GM19035 (cell line): Measurements from ENCODE around the gene NHLRC4.
A peak's percentile ranks its signal among the peaks of the same experiment; 100 is the strongest.

Experiments used
- ATAC-seq: cut with Tn5 transposase; IDR thresholded peaks from one replicate; pipeline ENCODE4 v1.9.1; 2021; ENCODE audit not compliant: unreplicated experiment

The NHLRC4 gene

DNA sequence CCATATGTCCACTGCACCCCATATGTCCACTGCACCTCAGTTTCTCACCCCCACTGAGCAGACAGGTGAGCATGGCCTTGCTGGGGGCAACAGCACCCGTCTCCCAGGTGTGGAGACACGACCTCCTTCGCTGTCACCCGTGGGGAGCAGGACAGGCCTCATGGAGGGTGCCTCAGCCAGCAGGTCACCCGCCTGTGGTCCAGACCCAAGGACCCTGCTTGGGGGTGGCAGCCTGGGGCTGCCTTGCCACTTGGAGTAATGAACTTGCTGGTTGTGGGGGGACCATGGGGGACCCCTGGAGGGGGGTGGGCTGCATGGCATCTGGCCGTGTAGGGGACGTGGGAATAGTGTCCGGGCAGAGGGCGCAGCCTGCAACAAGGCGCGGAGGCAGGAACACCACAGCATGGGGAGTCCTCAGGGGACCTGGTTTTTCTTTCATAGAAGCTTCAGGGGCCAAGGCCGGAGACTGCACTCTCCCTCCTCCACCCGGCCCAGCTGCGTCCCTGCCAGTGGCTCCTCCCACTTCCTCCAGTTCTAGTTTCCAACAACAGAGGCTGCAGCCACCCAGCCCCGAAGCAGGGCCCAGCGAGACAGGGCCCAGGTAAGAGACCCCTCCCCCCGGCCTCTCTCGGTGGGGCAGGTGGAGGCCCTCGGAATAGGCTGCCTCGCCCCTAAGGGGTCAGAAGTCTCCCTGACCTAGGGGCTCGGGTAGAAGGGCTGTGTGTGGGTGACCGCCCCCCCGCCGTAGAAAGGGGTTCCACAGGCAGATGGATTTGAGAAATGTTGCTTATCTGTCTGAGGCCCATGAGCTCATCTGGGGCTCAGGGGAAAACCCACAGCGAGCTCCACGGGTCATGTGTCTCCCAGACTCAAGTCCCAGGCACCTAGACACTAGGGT is at the start of gene NHLRC4:
TSS of gene NHLRC4 (plus strand) at position 531 of the 898 bp plus-strand sequence. CDS start 1,043 bp downstream, outside the sequence.
- no peak for ATAC-seq

DNA sequence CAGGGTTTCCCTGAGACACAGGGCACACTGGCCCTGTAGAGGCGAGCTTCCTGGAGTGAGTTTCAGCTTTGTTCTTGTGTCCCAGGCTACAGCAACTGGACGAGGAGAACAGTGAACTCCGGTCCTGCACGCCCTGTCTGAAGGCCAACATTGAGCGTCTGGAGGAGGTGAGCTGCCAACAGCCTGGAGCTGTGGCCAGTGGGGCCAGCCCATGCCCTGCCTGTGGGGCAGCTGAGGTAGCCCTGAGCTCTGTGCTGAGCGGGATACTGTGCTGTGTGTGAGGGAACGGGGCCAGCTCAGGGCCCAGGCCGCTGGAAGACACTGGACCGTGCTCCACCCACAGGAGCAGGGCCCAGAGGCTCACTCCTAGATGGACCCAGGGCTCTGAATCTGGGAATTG is 47.9 kb upstream of the NHLRC4 start:
- ATAC-seq = no peak

DNA sequence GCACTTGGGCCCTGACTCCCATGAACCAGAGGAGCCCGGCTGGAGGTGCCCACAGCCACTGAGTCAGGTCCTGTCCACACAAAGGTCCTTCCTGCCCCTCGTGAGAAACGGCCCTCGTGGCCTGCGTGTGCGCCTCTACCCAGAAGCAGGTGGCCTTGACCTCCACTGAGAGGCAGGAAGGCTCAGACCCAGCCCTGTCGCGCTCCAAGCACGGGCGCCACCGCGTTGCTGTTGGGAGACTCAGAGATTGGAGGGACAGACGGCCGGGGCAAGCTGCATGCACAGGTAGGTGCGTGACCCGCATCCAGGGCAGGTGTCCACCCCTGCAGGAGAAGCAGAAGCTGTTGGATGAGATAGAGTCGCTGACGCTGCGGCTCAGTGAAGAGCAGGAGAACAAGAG is 47.4 kb upstream of the NHLRC4 start:
- ATAC-seq = no peak

- ATAC-seq = no peak
Observed at GRCh38 chr16:519841-520687, 46.7 kb upstream of the NHLRC4 start.

DNA sequence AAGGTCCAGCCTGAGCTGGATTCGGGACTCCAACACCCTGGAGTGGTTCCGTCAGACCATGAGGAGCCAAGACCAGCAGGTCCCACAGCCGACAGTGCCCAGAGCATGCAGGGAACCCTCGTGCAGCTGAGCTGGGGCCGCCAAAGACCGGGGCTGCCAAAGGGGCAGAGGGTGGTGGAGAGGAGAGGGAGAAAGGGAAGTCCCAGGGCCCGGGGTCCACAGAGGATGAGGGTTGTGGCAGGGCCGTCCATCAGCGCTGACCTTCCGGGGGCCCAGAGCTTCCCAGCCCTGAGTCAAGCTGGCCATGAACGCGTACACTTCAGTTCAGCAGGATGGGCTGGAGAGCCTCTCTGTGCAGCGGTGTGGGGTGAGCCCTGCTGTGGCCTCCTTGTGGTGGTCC is 46.0 kb upstream of the NHLRC4 start:
- ATAC-seq = no peak

DNA sequence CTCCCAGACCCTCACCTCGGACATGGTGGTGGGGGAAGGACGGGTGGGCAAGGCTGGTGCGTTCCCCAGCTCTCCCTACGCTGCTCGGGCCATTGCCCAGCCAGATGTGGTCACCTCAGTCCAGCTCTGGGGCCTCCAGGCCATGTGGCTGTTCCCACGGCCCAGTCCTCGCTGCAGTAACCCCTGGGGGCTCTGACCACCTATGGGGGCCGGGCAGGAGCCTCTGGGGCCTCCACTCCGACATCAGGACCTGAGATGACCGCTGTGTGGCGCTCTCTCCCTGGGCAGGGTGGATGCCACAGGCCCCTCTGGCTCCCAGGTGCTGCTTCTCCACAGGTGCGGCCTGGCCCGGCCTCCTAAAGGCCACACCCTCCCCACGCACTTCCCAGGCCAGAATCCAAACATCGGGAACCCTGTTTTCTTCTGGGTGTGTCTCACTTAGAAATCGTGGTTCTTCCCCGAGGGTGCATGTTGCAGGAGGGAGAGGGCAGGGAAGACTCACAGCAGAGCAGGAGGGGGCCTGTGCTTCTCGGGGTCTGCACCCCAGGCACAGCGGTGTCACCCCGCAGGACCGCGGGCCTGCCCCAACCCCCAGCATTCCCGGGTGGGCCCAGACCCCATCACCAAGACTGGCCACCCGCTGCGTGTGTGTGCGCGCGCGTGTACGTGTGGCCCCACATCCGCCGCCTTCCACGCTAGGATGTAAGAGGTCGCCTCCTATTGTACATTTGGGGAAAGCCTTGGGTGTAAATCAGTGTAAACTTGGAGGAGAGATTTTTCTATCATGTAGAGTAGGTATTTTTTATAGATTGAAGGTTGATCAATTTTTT is 45.2 kb upstream of the NHLRC4 start:
- no peak for ATAC-seq

GRCh38 chr16:522320-523096 is 44.3 kb upstream of the NHLRC4 start:
- ATAC-seq = no peak

GRCh38 chr16:523097-523741 is 43.6 kb upstream of the NHLRC4 start:
- no peak for ATAC-seq

DNA sequence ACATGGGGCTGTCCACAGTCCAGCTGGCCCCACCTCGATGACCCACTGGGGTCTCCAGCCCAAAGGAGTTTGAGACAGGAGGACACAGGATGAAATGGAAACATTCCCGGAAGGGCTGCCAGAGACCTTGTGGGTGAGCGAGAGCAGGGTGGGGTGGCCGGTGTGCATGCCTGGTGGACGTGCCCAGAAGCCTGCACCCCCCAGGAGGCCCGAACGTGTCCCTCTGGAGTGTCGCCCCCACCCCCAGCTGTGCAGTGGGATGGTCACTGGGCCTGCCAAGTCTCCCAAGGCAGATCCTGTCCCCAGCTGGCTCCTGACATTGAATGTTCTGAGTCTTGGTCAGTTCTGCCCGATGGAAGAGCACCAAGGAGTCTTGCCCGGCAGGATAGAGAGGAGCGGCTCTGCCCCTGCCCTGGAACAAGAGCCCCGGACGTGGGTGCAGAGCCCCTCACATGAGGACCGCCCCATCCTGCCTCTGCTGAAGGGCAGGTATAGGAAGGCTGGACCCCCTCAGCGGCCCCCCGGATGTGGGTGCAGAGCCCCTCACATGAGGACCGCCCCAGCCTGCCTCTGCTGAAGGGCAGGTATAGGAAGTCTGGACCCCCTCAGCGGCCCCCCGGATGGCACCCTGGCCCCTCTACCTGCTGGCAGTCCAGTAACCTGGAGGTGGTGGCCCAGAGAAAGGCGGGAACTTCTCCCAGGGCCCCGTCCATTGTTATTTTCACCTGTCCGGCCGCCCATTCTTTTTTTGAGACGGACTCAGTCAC is 42.3 kb upstream of the NHLRC4 start:
- no peak for ATAC-seq

DNA sequence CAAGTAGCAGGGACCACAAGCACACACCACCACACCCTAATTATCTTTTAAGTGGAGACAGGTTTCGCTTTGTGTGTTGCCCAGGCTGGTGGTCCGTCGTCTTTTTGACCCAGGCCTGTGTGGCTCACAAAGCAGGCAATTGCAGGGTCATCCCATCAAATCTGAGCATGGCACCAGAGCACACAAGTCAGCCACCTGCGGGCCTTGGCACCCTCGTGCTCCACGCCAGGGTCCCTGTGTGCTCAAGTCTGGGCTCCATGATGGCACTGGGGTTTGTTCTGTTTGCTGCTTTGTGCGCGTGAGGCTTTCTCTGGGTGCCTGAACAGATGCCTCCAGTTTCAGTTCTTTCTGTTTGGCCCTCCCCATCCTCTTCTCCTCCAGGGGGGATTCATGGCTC is 41.7 kb upstream of the NHLRC4 start:
- no peak for ATAC-seq

DNA sequence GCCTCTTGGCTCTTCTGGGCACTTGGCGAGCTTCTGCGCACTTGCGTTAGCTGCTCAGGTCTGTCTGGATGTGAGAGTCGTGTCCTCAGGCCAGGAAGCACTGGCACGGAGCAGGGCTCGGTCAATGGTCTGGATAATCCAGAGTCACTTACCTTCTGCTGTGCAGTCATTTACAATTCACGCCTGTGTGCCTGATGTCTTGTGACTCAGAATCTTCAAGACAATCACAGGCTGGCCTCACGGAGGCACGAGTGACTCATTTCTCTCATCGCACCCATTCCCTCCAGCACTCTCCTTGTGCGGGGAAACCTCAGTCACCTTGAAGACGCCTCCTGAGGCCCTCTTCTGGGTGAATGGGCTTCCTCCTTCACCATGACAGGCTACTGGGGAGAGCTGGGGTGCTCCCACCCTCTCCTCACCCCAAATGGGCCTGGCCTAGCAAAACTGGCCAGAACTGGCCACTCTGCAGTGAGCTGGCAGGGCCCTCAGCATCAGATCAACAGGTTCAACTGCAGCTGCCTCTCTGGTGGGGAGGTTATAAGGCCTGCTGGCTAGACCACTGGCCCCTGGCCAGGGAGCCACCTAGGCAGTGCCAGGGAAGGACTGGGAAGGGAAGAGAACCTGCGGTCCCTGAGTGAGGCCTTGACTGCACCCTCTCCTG is 41.2 kb upstream of the NHLRC4 start:
- ATAC-seq = no peak

DNA sequence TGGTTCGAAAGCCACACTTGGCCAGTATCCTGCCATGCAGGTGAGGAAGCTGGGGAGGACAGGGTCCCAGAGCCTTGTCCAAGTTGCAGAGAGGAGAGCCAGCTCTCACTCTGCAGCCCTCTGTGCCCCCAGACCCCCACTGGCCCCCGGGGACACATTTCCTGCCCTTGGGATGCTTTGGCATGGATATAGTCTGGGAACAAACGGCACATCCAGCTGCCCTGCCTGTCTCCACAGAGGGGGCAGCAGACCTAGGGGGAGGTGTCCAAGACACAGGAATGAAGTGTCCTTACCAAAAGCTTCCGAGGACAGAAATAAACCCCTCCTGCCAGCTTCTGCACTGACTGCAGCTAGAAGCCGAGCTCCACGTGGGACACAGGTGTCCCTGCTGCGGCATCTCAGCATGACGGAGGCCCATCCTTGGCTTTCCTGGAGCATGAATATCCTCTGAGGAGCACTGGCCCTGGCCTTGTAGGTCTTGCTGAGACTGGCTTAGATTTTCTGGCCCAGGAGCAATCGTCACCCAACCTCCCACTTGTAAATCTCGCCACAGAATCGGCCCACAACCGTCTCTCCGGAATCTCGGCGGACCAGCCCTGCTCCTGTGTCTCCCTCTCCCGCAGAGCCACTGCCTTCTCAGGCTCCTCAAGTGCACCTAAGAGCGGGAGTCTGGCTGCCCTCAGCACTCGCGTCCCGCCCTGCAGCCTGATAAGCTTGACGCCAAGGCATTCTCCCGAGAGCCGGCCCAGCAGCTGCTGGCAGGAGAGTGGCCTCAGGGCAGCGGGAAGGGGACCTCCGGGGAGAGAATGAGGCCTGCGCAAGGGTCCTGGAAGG is 40.4 kb upstream of the NHLRC4 start:
- ATAC-seq = peak; percentile 0

- peak; percentile 76 for ATAC-seq
Observed at GRCh38 chr16:527015-527903, 39.5 kb upstream of the NHLRC4 start, which contains the start of gene CAPN15. Gene CAPN15, plus strand, starts transcription at chr16:527712. Its CDS starts 19,127 bp downstream, at chr16:546839.

DNA sequence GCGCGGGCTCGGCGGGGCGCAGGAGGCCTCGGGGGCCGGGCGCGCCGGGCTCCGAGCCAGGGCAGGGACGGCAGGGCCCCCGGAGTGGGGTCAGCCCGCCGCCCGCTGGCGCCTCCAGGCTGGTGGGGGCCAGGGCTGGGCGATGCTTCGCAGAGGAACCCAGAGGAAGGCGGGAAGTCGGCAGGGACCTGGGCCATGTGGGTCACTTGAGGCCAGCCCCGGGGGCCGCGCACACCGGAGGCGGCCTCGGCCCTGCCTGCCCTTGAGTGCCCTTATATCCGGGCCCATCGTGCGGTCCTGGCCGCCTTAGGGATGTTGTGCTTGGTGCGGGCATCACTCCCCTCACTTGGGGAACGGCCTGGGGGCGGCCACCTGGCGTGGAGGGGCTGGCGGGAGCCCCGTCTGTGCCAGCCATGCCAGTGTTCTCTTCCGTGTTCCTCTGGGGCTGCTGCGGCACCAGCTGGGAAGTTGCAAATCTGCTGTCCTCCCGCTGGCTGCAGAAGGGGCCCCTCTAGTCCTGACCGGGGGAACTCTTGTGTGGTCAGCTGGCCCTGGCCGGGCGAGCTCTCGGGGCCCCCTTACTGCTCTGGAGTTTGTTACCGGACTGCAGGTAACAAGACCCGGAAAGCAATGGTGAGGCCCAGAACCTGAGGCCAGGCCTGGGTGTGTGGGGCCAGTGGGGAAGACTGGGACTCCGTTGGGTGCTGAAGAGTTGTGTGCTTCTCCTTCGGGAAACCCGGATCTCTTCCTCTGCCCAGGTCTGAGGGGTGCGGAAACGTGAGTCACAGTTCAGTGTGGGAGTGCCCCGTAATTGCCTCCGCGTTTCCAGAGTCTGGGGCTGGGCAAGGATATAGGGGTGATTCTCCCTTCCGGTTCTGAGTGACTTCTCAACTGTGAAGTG is 38.4 kb upstream of the NHLRC4 start:
- ATAC-seq = peak; percentile 8

GRCh38 chr16:529012-529575 is 37.7 kb upstream of the NHLRC4 start:
- no peak for ATAC-seq
